HT1080 (cell line): Measurements from ENCODE around the gene ENPP5. TPM values are rescaled to one million over a fixed set of nuclear protein-coding genes. Genes with fewer than 3 reads are reported as not detected.

ENCODE experiments used
- DNase-seq: peaks from one replicate; pipeline ENCODE4 v3.0.0-alpha.2; 2015; ENCODE audit warnings: low read depth
- polyA plus RNA-seq, 2 experiments: library from polyadenylated mRNA; depleted of rRNA; stranded (reverse); fragments of >200 nt; gene quantifications; 2 replicates each; pipeline ENCODE4 v1.2.3, GENCODE V29; 2015
- total RNA-seq: library from RNA; depleted of rRNA; stranded (reverse); fragments of >200 nt; shearing (Covaris generic); gene quantifications from 2 replicates; pipeline ENCODE4 v1.2.3, GENCODE V29; 2014; rRNA removed

ENPP5 gene
- not detected in 2 replicates for total RNA-seq
- polyA plus RNA-seq (2015; cell fraction: cytosol; rRNA removed): not detected in 2 replicates
- polyA plus RNA-seq (2015; cell fraction: nucleus; rRNA removed): not detected in 2 replicates

DNA sequence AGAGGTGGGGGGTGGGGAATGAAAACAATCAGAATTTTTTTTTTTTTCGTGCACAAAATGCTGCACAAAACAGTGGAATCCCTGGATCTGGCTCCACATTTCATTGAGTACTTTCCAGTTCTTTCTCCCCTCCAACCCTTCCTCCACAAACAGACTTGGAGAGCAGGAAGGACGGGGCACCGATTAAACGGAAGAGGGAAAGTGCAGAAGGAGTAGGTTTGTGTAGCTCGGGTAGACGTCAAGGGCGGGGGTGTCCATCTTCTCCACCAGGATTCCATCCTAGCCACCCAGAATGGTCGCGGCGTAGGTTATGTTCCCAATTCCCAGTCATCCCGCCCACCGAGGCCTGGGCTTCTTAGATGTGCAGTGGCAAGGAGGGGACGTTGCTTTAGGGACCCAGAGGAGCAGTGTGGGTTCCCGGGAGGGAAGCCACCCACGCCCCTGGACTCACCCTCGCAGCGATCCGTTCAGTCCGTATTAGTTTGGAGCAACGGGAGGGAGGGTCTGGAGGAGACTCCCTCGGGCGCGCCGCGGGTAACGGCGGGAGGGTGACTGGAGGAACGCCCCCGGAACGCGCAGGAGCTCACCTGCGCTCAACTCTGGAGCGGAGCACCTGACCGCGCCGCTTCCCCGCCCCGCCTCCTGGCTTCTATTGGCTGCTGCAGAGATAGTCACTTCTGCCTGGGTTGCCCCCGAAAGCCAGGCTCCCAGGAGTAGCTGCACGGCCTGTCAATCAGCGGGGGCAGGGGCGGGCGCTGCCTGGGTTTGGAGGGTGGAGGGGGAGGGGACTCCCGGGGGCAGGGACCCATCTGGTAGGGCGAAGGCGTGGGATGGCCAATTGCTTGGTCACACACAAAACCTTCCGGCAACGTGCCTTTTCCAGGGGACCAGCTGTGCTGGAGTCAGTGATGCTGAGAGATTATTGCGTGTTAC lies at the start of gene ENPP5:
Gene ENPP5 (minus strand): TSS at position 624 of the 933 bp plus-strand sequence. CDS start 2,718 bp downstream, outside the sequence.
- no peak for DNase-seq

DNA sequence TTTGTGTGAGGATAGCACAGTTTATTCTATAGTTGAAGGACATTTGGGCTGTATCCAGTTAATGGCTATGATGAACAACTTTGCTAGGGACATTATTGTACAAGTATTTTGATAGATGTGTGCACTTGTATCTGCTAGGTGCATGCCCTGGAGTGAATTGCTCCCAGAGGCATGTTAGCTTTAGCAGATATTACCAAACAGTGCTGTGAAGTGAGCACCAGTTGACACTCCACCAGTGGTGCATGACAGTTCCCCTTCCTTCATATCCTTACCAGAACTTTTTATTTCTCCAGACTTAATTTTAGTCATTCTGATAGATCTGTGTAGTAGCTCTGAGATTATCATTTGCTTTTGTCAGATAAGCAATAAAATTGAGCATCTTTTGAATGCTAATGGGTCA lies 48.9 kb upstream of the ENPP5 start:
- no peak for DNase-seq

DNA sequence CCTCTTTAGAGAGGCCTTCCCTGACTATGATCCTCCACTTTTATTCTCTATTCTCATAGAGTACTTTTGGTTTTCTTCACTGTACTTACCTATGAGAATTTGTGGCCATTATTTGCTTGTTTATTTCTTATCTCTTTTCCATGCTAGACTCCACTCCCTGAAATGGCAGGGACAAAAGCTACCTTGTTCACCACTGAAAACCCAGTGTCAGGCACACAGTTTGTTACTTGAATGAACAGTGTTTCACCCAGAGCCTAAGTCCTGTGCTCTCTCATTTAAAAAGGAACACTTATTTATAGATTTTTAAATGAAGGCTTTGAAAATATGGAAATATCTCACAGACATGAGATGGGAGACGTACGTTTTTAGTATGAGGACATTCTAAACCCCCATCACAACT lies 47.7 kb upstream of the ENPP5 start:
- DNase-seq: no peak

- DNase-seq: no peak
These were observed 46.9 kb upstream of the ENPP5 start for GRCh38 chr6:46217671-46218131.

DNA sequence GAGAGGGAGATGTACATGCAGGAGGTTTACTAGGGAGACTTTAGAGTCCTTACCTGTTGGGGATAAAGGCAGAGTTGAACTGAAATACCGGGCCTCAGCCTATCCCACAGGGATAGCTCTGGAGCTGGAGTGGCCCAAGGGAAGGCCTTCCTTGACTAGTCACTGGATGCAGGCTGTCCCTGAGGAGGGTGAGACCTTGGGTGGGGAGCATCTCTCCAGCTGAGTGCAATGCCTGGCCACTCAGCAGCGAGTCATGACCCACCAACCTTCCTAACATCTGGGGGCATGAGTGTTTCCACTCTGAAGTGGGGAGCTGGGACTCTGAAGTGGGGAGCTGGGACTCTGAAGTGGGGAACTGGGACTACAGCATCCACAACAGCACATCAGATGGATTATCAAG lies 46.1 kb upstream of the ENPP5 start:
- no peak for DNase-seq

- DNase-seq: no peak
These were observed 45.0 kb upstream of the ENPP5 start for GRCh38 chr6:46215777-46216176.

DNA sequence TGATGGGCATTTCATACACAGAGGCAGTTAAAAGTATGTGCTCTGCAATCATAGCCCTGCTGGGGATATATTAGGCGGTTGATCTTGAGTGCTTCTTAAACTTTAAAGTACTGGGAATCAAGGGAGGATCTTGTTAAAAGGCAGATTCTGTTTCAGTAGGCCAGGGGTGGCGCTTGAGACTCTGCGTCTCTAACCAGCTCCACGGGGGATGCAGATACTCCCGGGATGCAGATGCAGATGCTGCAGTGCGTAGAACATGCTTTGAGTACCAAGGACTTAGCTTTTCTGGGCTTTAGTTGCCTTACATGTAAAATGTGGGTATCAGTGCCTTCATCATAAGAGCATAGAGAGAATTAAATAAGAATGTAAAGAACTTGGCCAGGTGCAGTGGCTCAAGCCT lies 44.4 kb upstream of the ENPP5 start:
- no peak for DNase-seq

DNA sequence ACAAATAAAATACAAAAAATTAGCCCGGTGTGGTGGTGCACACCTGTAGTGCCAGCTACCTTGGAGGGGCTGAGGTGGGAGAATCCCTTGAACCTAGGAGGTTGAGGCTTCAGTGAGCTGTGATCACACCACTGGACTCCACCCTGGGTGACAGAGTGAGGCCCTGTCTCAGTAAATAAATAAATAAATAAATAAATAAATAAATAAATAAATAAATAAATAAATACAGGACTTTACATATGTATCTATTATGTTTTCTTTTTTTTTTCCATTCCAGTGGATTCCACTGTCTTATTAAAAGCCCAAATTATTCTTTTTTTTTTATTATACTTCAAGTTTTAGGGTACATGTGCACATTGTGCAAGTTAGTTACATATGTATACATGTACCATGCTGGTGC lies 41.1 kb upstream of the ENPP5 start:
- DNase-seq: no peak

DNA sequence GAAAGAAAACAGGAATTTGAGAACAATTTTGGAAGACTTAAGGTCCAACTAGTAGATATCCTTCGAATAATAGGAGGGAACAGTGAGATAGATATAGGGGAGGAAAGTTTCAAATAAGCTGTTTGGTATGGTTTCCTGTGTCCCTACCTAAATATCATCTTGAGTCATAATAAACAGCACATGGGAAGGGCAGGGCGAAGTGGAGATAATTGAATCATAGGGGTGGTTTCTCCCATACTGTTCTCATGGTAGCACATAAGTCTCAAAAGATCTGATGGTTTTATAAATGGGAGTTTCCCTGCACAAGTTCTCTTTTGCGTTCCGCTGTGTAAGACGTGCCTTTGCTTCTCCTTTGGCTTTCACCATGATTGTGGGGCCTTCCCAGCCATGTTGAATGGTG lies 39.5 kb upstream of the ENPP5 start:
- DNase-seq: no peak

DNA sequence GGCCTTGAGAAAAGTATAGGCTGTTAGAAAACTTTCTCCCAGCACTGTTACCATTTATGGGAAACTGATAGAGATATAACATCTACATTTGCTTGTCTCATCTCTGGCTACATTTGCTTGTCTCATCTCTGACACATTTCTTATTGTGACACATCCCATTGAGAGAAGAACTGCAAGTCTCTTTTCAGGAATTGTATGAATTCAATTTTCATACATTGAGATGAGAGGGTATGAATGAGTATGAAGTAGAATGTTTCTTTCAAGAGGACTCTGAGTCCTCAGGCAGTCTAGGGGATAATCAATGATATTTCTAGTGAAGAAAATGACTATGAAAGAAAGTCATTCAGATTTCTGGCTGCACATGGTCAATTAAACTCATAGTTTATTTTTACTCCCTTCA lies 37.5 kb upstream of the ENPP5 start:
- DNase-seq: no peak

DNA sequence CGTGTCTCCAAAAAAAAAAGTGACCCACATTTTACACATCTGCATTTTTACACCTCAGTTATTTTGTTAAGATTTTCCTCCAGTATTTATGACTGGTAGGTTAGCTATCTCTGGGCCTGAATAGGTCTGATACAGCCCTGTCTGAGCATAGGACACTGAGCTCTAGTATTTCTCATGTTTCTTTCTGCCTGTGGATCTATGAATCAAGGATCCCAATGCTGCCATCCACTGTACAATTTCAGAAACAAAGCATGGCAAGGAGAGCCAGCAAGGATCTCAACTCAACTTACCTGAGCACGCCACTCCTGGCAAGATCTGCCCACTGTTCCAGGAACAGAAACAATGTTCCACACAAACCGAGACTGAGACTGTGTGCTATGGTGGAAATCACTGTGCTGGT lies 36.4 kb upstream of the ENPP5 start:
- DNase-seq: no peak

GRCh38 chr6:46204880-46205650 lies 34.3 kb upstream of the ENPP5 start:
- no peak for DNase-seq

- no peak for DNase-seq
These were observed 32.8 kb upstream of the ENPP5 start for GRCh38 chr6:46203391-46204177.

GRCh38 chr6:46201702-46202101 lies 30.9 kb upstream of the ENPP5 start:
- DNase-seq: no peak

GRCh38 chr6:46199387-46199786 lies 28.6 kb upstream of the ENPP5 start:
- peak; percentile 1 for DNase-seq

DNA sequence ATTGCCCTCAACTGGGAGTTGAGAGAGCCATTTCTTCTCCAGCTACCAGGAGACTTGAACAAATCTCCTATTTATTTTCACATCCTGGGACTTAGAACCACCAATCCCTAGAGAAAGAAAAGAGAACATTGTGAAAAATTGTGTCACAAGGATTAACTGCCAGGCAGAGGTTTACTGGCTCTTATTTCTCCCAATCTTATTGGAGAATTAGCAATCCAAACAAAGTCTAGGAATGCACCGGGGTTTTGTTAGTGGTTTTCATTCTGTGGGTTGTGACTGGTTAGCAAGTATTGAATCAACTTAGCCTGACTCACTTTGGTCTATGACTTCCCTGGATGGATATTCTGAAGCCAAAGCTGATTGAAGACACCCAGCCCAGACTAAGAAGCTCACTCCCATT lies 21.2 kb upstream of the ENPP5 start:
- DNase-seq: peak; percentile 55

DNA sequence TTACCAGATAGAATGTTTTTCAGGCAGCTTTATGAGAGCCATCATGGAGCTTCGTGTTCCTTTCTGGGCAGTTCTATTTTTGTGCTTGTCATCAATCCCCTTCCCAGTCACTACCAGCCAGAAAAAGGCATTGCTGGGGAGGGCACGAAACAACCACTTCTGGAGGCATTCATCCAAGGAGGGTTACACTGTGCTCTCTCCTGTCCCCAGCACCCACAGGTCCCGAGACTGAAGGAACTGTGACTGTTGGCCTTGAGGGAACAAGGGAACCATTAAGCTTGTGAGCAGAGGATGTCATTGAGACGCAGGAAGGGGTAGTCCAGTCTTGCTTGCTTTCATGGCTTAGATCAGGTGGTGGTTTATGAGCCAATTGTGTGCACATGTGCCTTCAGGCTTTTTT lies 20.1 kb upstream of the ENPP5 start:
- no peak for DNase-seq

DNA sequence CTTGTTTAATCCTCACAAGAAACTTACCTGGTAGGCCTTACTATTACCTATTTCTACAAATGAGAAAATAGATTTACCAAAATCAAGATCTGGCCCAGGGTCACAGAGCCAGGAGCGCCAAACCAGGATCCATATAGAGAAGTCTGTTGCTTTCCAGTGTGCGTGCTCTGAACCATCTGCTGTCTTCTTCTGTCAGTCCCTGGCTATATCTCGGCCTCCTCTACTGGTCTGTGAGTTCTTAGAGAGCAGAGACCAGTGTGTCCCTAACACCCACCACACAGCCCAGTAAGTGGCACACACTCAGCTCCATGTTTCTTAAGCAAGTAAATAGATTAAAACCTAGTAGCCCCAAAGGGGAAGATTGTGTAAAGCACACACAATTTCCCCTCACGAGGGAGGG lies 18.9 kb upstream of the ENPP5 start:
- no peak for DNase-seq

DNA sequence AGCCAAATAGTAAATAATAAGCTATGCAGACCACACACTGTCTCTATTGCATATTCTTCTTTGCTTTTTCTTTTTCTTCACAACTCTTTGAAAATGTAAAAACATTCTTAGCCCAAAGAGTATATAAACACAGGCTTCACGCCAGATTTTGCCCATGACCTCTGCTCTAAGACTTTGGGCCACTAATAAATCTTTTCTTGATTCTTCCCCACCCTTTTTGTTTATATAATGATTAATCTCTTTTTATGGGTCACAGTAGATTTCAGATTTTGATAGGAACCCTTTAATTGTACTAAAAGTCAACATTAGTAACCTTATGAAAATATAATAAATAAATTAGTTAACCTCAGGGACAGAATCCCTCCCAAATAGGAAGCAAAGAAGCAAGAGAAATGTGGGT lies 15.8 kb upstream of the ENPP5 start:
- DNase-seq: no peak

- DNase-seq: peak; percentile 53
These were observed 13.3 kb upstream of the ENPP5 start for GRCh38 chr6:46184114-46184513.

- DNase-seq: no peak
These were observed 5.2 kb upstream of the ENPP5 start for GRCh38 chr6:46175976-46176375.
